Peyer's patch (tissue), 4 donors: ENCODE measurements around the gene ALOX5AP.

ENCODE experiments used
- CTCF ChIP-seq, 6 experiments: fragments of 450-650 bp in 4 of 6; fragments of 200-600 bp in 2 of 6; sonication (generic) in 1 of 6; IDR thresholded peaks; one replicate each; pipeline ENCODE4 v1.5.1; 2017 to 2019; ENCODE audit warnings: antibody characterized with exemption in 6 of 6, mild to moderate bottlenecking in 3 of 6, moderate library complexity in 1 of 6
- POLR2A ChIP-seq, 2 donors: fragments of 450-650 bp; IDR thresholded peaks; one replicate each; pipeline ENCODE4 v1.5.1; 2017; ENCODE audit warnings: antibody characterized with exemption in 2 of 2, mild to moderate bottlenecking in 2 of 2, moderate library complexity in 2 of 2

- TF ChIP-seq POLR2A (IDR thresholded peaks at IDR 0.05), result no peak
- no peak for TF ChIP-seq CTCF (IDR thresholded peaks at IDR 0.05)
Observed at GRCh38 chr13:30704596-30704995, 30.7 kb upstream of the ALOX5AP start.
